Thyroid gland (tissue), 4 donors: ENCODE data around the gene INSL3. TPM values are rescaled to one million over a fixed set of nuclear protein-coding genes. Genes with fewer than 3 reads are reported as not detected.
A peak's percentile ranks its signal among the peaks of the same experiment; 100 is the strongest.

Source experiments
- DNase-seq, 2 donors: peaks; one replicate each; pipeline ENCODE4 v3.0.0-alpha.2; 2019
- H3K27ac ChIP-seq, 3 donors: fragments of 200-600 bp; sonication (generic); 1 replicate in 2 of 3; 2 replicates in 1 of 3; pipeline ENCODE4 v1.5.1; 2016 to 2019; ENCODE audit warnings: mild to moderate bottlenecking in 1 of 3, moderate library complexity in 1 of 3
- H3K27me3 ChIP-seq: fragments of 200-600 bp; sonication (generic); one replicate; pipeline ENCODE4 v1.5.1; 2019
- H3K36me3 ChIP-seq, 2 donors: fragments of 200-600 bp; sonication (generic); one replicate each; pipeline ENCODE4 v1.5.1; 2016 to 2019
- H3K4me1 ChIP-seq, 2 donors: fragments of 200-600 bp; sonication (generic); one replicate each; pipeline ENCODE4 v1.5.1; 2017 to 2019
- H3K4me3 ChIP-seq, 3 donors: fragments of 200-600 bp; sonication (generic); replicated peaks in 1 of 3; 1 replicate in 2 of 3; 2 replicates in 1 of 3; pipeline ENCODE4 v1.5.1; 2016; ENCODE audit warnings: mild to moderate bottlenecking in 1 of 3
- H3K9me3 ChIP-seq: fragments of 200-600 bp; sonication (generic); one replicate; pipeline ENCODE4 v1.5.1; 2017
- CTCF ChIP-seq, 6 experiments: fragments of 200-600 bp in 3 of 6; fragments of 450-650 bp in 3 of 6; sonication (generic) in 3 of 6; IDR thresholded peaks; one replicate each; pipeline ENCODE4 v1.5.1; 2016 to 2019; ENCODE audit warnings: antibody characterized with exemption in 6 of 6, mild to moderate bottlenecking in 2 of 6, inconsistent platforms in 1 of 6, moderate library complexity in 1 of 6
- POLR2A ChIP-seq, 2 donors: fragments of 450-650 bp; IDR thresholded peaks; one replicate each; pipeline ENCODE4 v1.6.1; 2017; ENCODE audit warnings: antibody characterized with exemption in 2 of 2, mild to moderate bottlenecking in 2 of 2, moderate library complexity in 1 of 2
- WGBS, 2 donors: methylation state at CpG; one replicate each; pipeline ENCODE4 v1.1.5; 2017; 5-methylcytosine and 5-hydroxymethylcytosine counted together
- intact Hi-C: fragments of 100-400 bp; cut with DNase I; formaldehyde crosslinking; loops from one replicate; pipeline ENCODE4 v1.15.1; 2023
- total RNA-seq, 4 donors: library from RNA; depleted of rRNA; stranded (reverse); fragments of >200 nt; gene quantifications; one replicate each; pipeline ENCODE4 v1.2.3, GENCODE V29; 2016

Gene INSL3
- total RNA-seq, 4 donors from 2014 or later = 0.89 to 0.94 TPM; not detected in 2

DNA sequence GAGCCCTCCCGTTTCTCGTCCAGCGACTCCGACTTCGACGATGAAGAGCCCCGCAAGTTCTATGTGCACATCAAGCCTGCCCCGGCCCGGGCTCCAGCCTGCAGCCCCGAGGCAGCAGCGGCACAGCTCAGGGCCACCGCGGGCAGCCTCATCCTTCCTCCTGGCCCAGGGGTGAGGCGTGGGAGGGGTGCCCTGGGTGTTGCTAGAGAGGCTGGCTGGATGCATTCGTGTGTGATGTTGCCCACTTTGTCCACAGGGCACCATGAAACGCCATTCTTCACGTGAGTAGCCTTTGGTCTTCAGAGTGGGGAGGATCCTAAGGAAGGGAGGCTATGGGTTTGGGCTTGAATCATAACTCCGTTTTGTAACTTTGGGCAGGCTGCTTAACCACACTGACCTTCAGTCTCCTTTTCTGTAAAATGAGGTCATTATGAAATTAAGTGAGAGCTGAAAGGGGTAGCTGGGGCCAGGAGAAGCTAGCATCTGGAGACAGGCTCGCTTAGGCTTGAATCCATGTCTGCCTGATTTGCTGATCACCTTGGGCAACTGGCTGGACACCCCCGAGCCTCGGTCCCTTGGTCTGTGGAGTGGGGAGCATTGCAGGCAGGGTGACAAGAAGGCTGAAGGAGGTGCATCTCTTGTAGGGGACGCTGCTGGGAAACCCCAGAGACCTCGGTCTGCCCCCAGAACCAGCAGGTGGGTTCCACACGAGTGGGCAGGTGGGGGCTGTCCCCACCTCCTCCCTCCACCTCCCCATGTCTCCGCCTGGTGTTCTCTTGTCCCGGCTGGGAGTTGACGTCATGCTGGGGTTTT, 45.1 kb downstream of the INSL3 start:
- no peak for TF ChIP-seq CTCF (IDR thresholded peaks at IDR 0.05)
- no peak for TF ChIP-seq POLR2A (IDR thresholded peaks at IDR 0.05)
- Histone ChIP-seq H3K4me1 (peaks cover 0 to 10% of the 10 kb centered on the region in 2 donors), H3K36me3 (no peaks in the 10 kb centered on the region), H3K27me3 (no peaks in the 10 kb centered on the region), H3K4me3 (no peak overlapping the region), H3K9me3 (no peaks in the 10 kb centered on the region), H3K27ac (no peak overlapping the region)
- no peak for DNase-seq
- WGBS, 2 donors = 52 to 62% methylated on average over 10 to 18 of the region's 27 CpGs
- intact Hi-C loops = loop anchor here (10.0 kb wide), 1 partner anchor 171 kb away; no protein-coding TSS in a partner anchor

DNA sequence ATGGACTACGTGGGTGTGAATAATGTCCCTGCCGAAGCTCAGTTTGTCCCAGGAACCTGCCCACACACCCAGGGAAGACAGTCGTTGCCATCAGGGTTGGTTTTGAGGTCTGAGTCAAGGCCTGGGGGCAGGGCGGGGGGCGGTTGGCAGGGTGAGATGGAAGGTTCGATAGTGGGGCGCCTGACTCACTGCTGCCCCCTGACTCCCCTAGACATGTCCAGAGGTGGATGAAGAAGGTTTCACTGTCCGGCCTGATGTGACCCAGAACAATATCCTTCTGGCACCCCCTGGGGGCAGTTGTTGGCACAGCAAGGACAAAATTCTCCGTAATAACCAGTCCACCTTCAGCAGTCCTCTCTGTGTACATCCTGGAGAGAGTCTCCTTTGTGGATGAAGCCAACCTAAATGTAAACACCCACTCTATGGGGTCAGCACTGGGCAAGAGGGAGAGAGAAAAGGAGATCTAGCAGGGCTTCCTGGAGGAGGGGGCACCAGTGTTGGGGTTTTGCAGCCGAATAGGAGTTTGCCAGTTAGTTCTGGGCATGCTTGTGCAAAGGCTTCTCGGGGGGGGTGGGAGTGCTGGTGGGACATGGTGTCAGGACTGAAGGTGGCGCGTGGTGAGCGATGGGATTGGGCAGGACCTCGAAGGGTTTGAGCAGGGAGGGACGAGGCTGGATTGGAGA, 45.9 kb downstream of the INSL3 start:
- WGBS, 2 donors = 66 to 69% methylated on average over 14 to 15 of the region's 16 CpGs
- intact Hi-C loops = loop anchor here (10.0 kb wide), 1 partner anchor 171 kb away; no protein-coding TSS in a partner anchor
- Histone ChIP-seq H3K36me3 (no peaks in the 10 kb centered on the region), H3K9me3 (no peaks in the 10 kb centered on the region), H3K4me3 (no peak overlapping the region), H3K4me1 (peaks cover 0 to 10% of the 10 kb centered on the region in 2 donors), H3K27ac (no peak overlapping the region), H3K27me3 (no peaks in the 10 kb centered on the region)
- DNase-seq = no peak
- TF ChIP-seq CTCF (IDR thresholded peaks at IDR 0.05) (peak in 1 of 6 experiments; percentile 25), POLR2A (IDR thresholded peaks at IDR 0.05) (no peak)

DNA sequence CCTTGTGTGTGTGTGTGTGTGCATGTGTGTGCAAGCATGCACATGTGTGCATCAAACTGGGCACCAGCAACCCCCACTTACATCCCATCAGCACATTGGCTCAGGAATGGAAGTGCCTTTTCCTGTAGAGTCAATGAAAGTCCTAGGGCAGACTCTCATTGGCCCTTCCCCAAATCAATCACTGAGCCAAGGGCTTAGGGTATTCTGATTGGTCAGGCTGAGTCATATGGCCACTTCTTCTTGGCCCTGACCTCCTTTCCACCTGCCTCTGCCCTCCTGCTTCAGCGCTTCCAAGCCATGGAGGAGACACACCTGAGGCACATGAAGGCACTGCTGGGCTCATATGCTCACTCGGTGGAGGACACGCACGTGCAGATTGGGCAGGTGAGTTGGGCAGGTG, 49.1 kb downstream of the INSL3 start:
- Histone ChIP-seq H3K9me3 (no peaks in the 10 kb centered on the region), H3K36me3 (no peaks in the 10 kb centered on the region), H3K27me3 (no peaks in the 10 kb centered on the region), H3K4me1 (no peaks in the 10 kb centered on the region), H3K27ac (no peak overlapping the region), H3K4me3 (no peak overlapping the region)
- intact Hi-C loops = loop anchor here (10.0 kb wide), 1 partner anchor 167 kb away; no protein-coding TSS in a partner anchor
- WGBS, 2 donors = 96 to 100% methylated on average over 4 of the region's 4 CpGs
- TF ChIP-seq POLR2A (IDR thresholded peaks at IDR 0.05) (no peak), CTCF (IDR thresholded peaks at IDR 0.05) (no peak)
- DNase-seq = no peak

DNA sequence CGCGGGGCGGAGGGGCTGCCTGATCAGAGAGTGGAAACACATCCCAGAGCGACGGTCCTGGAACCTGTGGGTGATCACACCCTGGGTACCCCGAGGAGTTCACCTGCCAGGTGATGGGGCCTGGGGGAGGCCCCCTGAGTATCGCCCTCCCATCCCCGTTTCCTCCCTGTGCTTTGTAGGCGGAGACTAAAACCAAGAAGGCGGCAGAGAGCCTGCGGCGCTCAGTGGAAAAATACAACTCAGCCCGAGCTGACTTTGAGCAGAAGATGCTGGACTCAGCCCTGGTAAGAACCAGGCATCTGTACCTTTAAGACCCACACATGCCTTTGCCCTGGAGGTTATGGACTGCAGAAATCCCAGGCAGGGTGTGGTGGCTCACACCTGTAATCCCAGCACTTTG, 50.7 kb downstream of the INSL3 start:
- intact Hi-C loops = loop anchor here (10.0 kb wide), 1 partner anchor 166 kb away; no protein-coding TSS in a partner anchor
- H3K36me3 ChIP-seq = no peaks in the 10 kb centered on the region
- H3K4me1 ChIP-seq = peaks cover 3 to 6% of the 10 kb centered on the region in 2 donors
- no peak for TF ChIP-seq POLR2A (IDR thresholded peaks at IDR 0.05)
- TF ChIP-seq CTCF (IDR thresholded peaks at IDR 0.05) = no peak
- 78 to 95% methylated on average over 6 to 13 of the region's 13 CpGs for WGBS, 2 donors
- no peak overlapping the region for H3K4me3 ChIP-seq
- no peak overlapping the region for H3K27ac ChIP-seq
- no peaks in the 10 kb centered on the region for H3K9me3 ChIP-seq
- no peaks in the 10 kb centered on the region for H3K27me3 ChIP-seq
- DNase-seq = no peak
